ENCODE results near the gene GNAZ.

DNA sequence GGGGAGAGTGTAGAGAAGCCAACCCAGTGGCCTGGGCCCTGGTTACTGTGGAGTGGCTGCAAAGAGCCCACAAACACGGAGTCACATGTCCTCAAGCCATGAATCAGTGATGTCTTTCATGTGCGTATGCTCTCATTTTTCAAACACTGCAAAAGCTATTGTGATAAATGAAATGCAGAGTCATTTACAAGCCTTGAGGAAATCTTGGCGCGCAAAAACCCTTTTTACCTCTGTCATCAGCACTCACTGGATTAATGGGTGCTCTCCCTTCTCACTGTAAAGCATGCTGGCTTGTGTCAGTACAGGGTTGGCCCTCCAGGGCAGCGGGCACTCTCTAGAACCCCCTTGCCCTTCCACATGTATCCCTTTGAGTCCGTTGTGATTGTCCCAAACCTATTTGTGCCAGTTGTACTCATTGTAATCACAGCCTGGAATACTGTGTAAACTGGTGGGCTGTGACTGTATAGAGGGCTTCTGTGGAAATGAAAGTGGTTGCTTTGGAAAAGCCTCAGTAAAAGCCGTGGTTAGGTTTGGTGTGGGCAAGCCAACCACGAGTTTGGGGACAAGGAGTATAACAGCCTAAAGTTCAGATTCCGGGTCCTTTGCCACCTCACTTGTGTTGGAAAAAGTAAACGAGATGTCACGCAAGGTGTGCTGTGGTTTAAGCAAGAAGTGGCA is 10.4 kb downstream of the GNAZ start:
- TF ChIP-seq CTCF (IDR thresholded peaks at IDR 0.05) (no peak), POLR2A (IDR thresholded peaks at IDR 0.05) (no peak)
